ENCODE data around the gene FSCN2.

DNA sequence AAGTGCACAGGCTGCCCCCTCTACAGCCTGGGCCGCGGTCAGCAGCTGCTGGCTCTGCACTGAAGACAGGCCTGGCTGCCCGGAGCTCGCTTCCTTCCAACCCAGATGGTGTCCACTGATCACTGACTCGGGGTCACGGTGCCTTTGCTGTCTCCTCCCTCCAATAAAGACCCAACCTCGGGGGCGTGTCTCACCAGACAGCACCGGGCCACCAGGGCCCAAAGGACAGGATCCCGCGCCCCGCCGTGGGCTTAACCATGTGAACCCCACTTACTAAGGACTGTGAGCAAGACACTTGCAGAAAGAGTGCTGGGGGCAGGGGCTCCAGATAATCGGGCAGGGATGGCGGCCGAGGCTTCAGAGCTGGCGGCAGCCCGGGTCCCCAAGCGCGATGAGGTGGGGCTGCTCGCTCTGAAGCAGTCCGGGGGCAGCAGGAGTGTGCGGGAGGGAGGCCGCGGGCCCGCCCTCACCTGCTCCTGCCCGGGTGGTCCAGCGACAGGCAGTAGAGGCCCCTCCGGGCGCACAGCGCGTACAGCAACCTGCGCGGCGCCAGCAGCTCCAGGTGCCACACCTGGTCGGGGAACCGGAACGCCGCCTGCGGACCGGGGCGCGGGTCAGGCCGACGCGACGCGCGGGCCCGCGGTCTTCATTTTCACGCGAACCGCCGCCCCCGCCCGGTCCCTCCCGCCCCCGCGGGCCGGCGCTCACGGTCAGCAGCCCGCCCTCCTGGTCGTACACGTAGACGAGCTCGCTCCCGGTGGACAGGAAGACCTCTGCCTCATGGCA is 23.5 kb downstream of the FSCN2 start:
- no peak for TF ChIP-seq POLR2A (IDR thresholded peaks at IDR 0.05)
- TF ChIP-seq, protein P1, sequence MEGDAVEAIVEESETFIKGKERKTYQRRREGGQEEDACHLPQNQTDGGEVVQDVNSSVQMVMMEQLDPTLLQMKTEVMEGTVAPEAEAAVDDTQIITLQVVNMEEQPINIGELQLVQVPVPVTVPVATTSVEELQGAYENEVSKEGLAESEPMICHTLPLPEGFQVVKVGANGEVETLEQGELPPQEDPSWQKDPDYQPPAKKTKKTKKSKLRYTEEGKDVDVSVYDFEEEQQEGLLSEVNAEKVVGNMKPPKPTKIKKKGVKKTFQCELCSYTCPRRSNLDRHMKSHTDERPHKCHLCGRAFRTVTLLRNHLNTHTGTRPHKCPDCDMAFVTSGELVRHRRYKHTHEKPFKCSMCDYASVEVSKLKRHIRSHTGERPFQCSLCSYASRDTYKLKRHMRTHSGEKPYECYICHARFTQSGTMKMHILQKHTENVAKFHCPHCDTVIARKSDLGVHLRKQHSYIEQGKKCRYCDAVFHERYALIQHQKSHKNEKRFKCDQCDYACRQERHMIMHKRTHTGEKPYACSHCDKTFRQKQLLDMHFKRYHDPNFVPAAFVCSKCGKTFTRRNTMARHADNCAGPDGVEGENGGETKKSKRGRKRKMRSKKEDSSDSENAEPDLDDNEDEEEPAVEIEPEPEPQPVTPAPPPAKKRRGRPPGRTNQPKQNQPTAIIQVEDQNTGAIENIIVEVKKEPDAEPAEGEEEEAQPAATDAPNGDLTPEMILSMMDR (IDR thresholded peaks at IDR 0.05), result no peak

Measured in lower leg skin (tissue), 3 donors.